CD14-positive monocyte (primary cell): Measurements from ENCODE around the gene TOP3A. TPM values are rescaled to one million over a fixed set of nuclear protein-coding genes. Genes with fewer than 3 reads are reported as not detected.

ENCODE experiments used
- DNase-seq, 3 donors: peaks; one replicate each; pipeline ENCODE4 v3.0.0-alpha.2; 2011 to 2022
- H2AFZ ChIP-seq: 2 replicates; pipeline ENCODE4 v1.6.0; 2012; ENCODE audit warnings: mild to moderate bottlenecking, low read depth, low read length, inconsistent platforms; ENCODE audit not compliant: insufficient read depth, poor library complexity, severe bottlenecking
- H3K27ac ChIP-seq, 2 donors: 1 replicate in 1 of 2; 2 replicates in 1 of 2; pipeline ENCODE4 v1.5.1; 2012 to 2013; ENCODE audit warnings: low read length in 2 of 2, control low read depth in 1 of 2, inconsistent platforms in 1 of 2, low read depth in 1 of 2, mild to moderate bottlenecking in 1 of 2
- H3K27me3 ChIP-seq, 2 donors: one replicate each; pipeline versions ENCODE4 v1.6.0 to v1.6.1; 2011 to 2013; ENCODE audit warnings: low read length in 2 of 2; ENCODE audit not compliant: control insufficient read depth in 2 of 2, insufficient read depth in 2 of 2
- H3K36me3 ChIP-seq, 2 donors: replicated peaks in 1 of 2; 1 replicate in 1 of 2; 2 replicates in 1 of 2; pipeline versions ENCODE4 v1.5.1 to v1.6.1; 2012 to 2013; ENCODE audit warnings: low read length in 2 of 2, control low read depth in 1 of 2, inconsistent platforms in 1 of 2, mild to moderate bottlenecking in 1 of 2; ENCODE audit not compliant: insufficient read depth in 2 of 2, control insufficient read depth in 1 of 2
- H3K4me1 ChIP-seq, 2 donors: 1 replicate in 1 of 2; 2 replicates in 1 of 2; pipeline versions ENCODE4 v1.5.1 to v1.6.1; 2012 to 2013; ENCODE audit warnings: low read length in 2 of 2, control low read depth in 1 of 2, inconsistent platforms in 1 of 2, mild to moderate bottlenecking in 1 of 2, moderate library complexity in 1 of 2; ENCODE audit not compliant: insufficient read depth in 2 of 2, control insufficient read depth in 1 of 2
- H3K4me2 ChIP-seq: replicated peaks from 2 replicates; pipeline ENCODE3; 2012; ENCODE audit warnings: low read length, moderate library complexity, mild to moderate bottlenecking; ENCODE audit not compliant: poor library complexity, severe bottlenecking; ENCODE audit errors: extremely low read depth
- H3K4me3 ChIP-seq, 3 experiments: fragments of 200-600 bp in 1 of 3; sonication (generic) in 1 of 3; replicated peaks in 1 of 3; 1 replicate in 2 of 3; 2 replicates in 1 of 3; pipeline ENCODE4 v1.5.1; 2011 to 2013; ENCODE audit warnings: low read length in 3 of 3, mild to moderate bottlenecking in 3 of 3, control low read depth in 2 of 3, low read depth in 2 of 3, inconsistent platforms in 1 of 3, moderate library complexity in 1 of 3
- H3K79me2 ChIP-seq: 2 replicates; pipeline ENCODE4 v1.6.0; 2012; ENCODE audit warnings: mild to moderate bottlenecking, control low read depth, inconsistent platforms, low read length, moderate library complexity; ENCODE audit not compliant: insufficient read depth
- H3K9ac ChIP-seq: 2 replicates; pipeline ENCODE4 v1.6.0; 2017; ENCODE audit warnings: low read length, mild to moderate bottlenecking; ENCODE audit not compliant: insufficient read depth, poor library complexity, severe bottlenecking
- H3K9me3 ChIP-seq, 2 donors: replicated peaks in 1 of 2; 1 replicate in 1 of 2; 2 replicates in 1 of 2; pipeline versions ENCODE4 v1.5.1 to v1.6.1; 2012 to 2013; ENCODE audit warnings: low read length in 2 of 2, control low read depth in 1 of 2; ENCODE audit not compliant: control insufficient read depth in 1 of 2, insufficient read depth in 1 of 2
- H4K20me1 ChIP-seq: 2 replicates; pipeline ENCODE4 v1.6.0; 2012; ENCODE audit warnings: mild to moderate bottlenecking, low read length, control low read depth, moderate library complexity; ENCODE audit not compliant: insufficient read depth
- H3K27ac Mint-ChIP-seq, 7 donors: one replicate each; pipeline ENCODE4 v1.8.0; 2020; ENCODE audit warnings: mild to moderate bottlenecking in 7 of 7, mixed read lengths in 7 of 7, moderate library complexity in 6 of 7, inconsistent platforms in 2 of 7
- H3K27me3 Mint-ChIP-seq, 3 donors: one replicate each; pipeline ENCODE4 v1.8.0; 2021 to 2022; ENCODE audit warnings: low read depth in 3 of 3, mild to moderate bottlenecking in 3 of 3, mixed read lengths in 3 of 3, moderate library complexity in 3 of 3, inconsistent platforms in 1 of 3
- H3K36me3 Mint-ChIP-seq, 2 donors: one replicate each; pipeline ENCODE4 v1.8.0; 2020; ENCODE audit warnings: mixed read lengths in 2 of 2, inconsistent platforms in 1 of 2, mild to moderate bottlenecking in 1 of 2
- H3K4me1 Mint-ChIP-seq: one replicate; pipeline ENCODE4 v1.8.0; 2020; ENCODE audit warnings: mild to moderate bottlenecking, mixed read lengths
- H3K4me3 Mint-ChIP-seq, 2 donors: one replicate each; pipeline ENCODE4 v1.8.0; 2020; ENCODE audit warnings: mild to moderate bottlenecking in 2 of 2, mixed read lengths in 2 of 2, moderate library complexity in 1 of 2
- H3K9me3 Mint-ChIP-seq, 7 donors: one replicate each; pipeline ENCODE4 v1.8.0; 2020 to 2022; ENCODE audit warnings: mixed read lengths in 7 of 7, mild to moderate bottlenecking in 6 of 7, moderate library complexity in 6 of 7, inconsistent platforms in 2 of 7
- CTCF ChIP-seq: fragments of 200-600 bp; IDR thresholded peaks from one replicate; pipeline ENCODE4 v1.8.0; 2022; ENCODE audit warnings: antibody characterized with exemption, mild to moderate bottlenecking
- WGBS: methylation state at CpG from one replicate; pipeline ENCODE4 v1.1.5; 2013; ENCODE audit warnings: missing lambda C conversion rate; ENCODE audit not compliant: insufficient coverage; 5-methylcytosine and 5-hydroxymethylcytosine counted together
- intact Hi-C, 2 donors: fragments of 100-400 bp; cut with micrococcal nuclease; formaldehyde crosslinking; loops; one replicate each; pipeline versions ENCODE4 v1.15.0 to v1.15.1; 2023
- polyA plus RNA-seq, 3 donors: library from polyadenylated mRNA; depleted of rRNA in 1 of 3; unstranded in 2 of 3; stranded (reverse) in 1 of 3; fragments of 300-500 nt in 2 of 3; fragments of >200 nt in 1 of 3; fragmentation: Illumina TruSeq in 2 of 3; gene quantifications; 1 replicate in 2 of 3; 2 replicates in 1 of 3; pipeline ENCODE4 v1.2.3, GENCODE V29; 2012 to 2021

Gene TOP3A
- polyA plus RNA-seq, 3 donors: 15.2 to 25.6 (median 22.3) TPM

GRCh38 chr17:18262111-18262510, 52.7 kb downstream of the TOP3A start:
- H3K4me1 Mint-ChIP-seq: peaks cover 35% of the 10 kb centered on the region
- intact Hi-C loops: no loop called here
- Histone ChIP-seq H3K79me2 (peaks cover 23% of the 10 kb centered on the region), H3K27ac (no peak overlapping the region), H3K36me3 (peaks cover 12 to 26% of the 10 kb centered on the region in 2 donors), H3K4me2 (no peak overlapping the region), H2AFZ (no peak overlapping the region), H3K4me3 (no peak overlapping the region), H3K9ac (no peak overlapping the region), H3K27me3 (no peaks in the 10 kb centered on the region), H3K4me1 (peaks cover 35 to 46% of the 10 kb centered on the region in 2 donors), H3K9me3 (no peaks in the 10 kb centered on the region), H4K20me1 (peaks cover 11% of the 10 kb centered on the region)
- H3K9me3 Mint-ChIP-seq: no peaks in the 10 kb centered on the region
- no peak for TF ChIP-seq CTCF
- H3K4me3 Mint-ChIP-seq: no peak overlapping the region
- 93% methylated on average over 2 of the region's 2 CpGs for WGBS
- peaks cover 8 to 21% of the 10 kb centered on the region in 2 donors for H3K36me3 Mint-ChIP-seq
- H3K27me3 Mint-ChIP-seq: peaks cover 0 to 2% (median 1%) of the 10 kb centered on the region in 3 donors
- peak overlapping the region in 1 of 7 donors; percentile 77 for H3K27ac Mint-ChIP-seq
- DNase-seq: no peak

GRCh38 chr17:18261659-18262058, 53.1 kb downstream of the TOP3A start:
- Histone ChIP-seq H4K20me1 (peaks cover 16% of the 10 kb centered on the region), H2AFZ (no peak overlapping the region), H3K27me3 (no peaks in the 10 kb centered on the region), H3K4me2 (peak overlapping the region; percentile 91), H3K4me3 (peak overlapping the region in 1 of 3 experiments; percentile 90), H3K4me1 (peaks cover 39 to 51% of the 10 kb centered on the region in 2 donors), H3K79me2 (peaks cover 27% of the 10 kb centered on the region), H3K9ac (no peak overlapping the region), H3K27ac (no peak overlapping the region), H3K9me3 (no peaks in the 10 kb centered on the region), H3K36me3 (peaks cover 12 to 28% of the 10 kb centered on the region in 2 donors)
- TF ChIP-seq CTCF: no peak
- Mint-ChIP-seq H3K27me3 (peaks cover 0 to 2% (median 1%) of the 10 kb centered on the region in 3 donors), H3K4me1 (peaks cover 38% of the 10 kb centered on the region), H3K4me3 (peak overlapping the region; percentile 83 to 84), H3K27ac (peak overlapping the region in 1 of 7 donors; percentile 77), H3K9me3 (no peaks in the 10 kb centered on the region), H3K36me3 (peaks cover 8 to 24% of the 10 kb centered on the region in 2 donors)
- DNase-seq: no peak
- intact Hi-C loops: loop anchor here (2.0 kb wide), 1 partner anchor 53 kb away; the partner anchor contains the start of genes SMCR8 (in 2 of the 2) and TOP3A (in 2 of the 2)
- WGBS: 100% methylated on average over 3 of the region's 3 CpGs
